DMS114 treated with DMSO at 0.1 percent for 48 hours (cell line): ENCODE measurements around the gene PYGO1.

Experiments used
- DNase-seq: peaks from one replicate; lab custom pipeline; 2025; ENCODE audit not compliant: unreplicated experiment; lab: John Stamatoyannopoulos, UW

PYGO1 gene

GRCh38 chr15:55573224-55573623 lies 14.9 kb downstream of the PYGO1 start:
- DNase-seq = no peak

- no peak for DNase-seq
Measured at GRCh38 chr15:55564347-55565145, 23.6 kb downstream of the PYGO1 start.

- DNase-seq = no peak
Measured at GRCh38 chr15:55562601-55563000, 25.5 kb downstream of the PYGO1 start.

- no peak for DNase-seq
Measured at GRCh38 chr15:55555089-55555488, 33.1 kb downstream of the PYGO1 start.

GRCh38 chr15:55552926-55553325 lies 35.2 kb downstream of the PYGO1 start:
- no peak for DNase-seq

GRCh38 chr15:55552451-55552850 lies 35.7 kb downstream of the PYGO1 start:
- DNase-seq = no peak

- DNase-seq = no peak
Measured at GRCh38 chr15:55549305-55549704, 38.8 kb downstream of the PYGO1 start.

GRCh38 chr15:55546718-55547117 lies 41.4 kb downstream of the PYGO1 start:
- DNase-seq = no peak

GRCh38 chr15:55535436-55535835 lies 52.7 kb downstream of the PYGO1 start:
- no peak for DNase-seq

GRCh38 chr15:55532944-55533343 lies 55.2 kb downstream of the PYGO1 start:
- no peak for DNase-seq

- DNase-seq = no peak
Measured at GRCh38 chr15:55530861-55531313, 57.3 kb downstream of the PYGO1 start.

- no peak for DNase-seq
Measured at GRCh38 chr15:55528812-55529211, 59.3 kb downstream of the PYGO1 start.

GRCh38 chr15:55527150-55527549 lies 61.0 kb downstream of the PYGO1 start:
- DNase-seq = no peak

- no peak for DNase-seq
Measured at GRCh38 chr15:55526559-55527036, 61.5 kb downstream of the PYGO1 start.

- no peak for DNase-seq
Measured at GRCh38 chr15:55522742-55523450, 65.2 kb downstream of the PYGO1 start.

GRCh38 chr15:55518641-55519040 lies 69.5 kb downstream of the PYGO1 start:
- no peak for DNase-seq

- DNase-seq = no peak
Measured at GRCh38 chr15:55518009-55518408, 70.1 kb downstream of the PYGO1 start.

GRCh38 chr15:55515991-55516776 lies 72.0 kb downstream of the PYGO1 start:
- DNase-seq = no peak

- DNase-seq = no peak
Measured at GRCh38 chr15:55515491-55515890, 72.7 kb downstream of the PYGO1 start.

GRCh38 chr15:55514414-55514850 lies 73.7 kb downstream of the PYGO1 start:
- DNase-seq = no peak
